NCI-H226 (cell line): ENCODE data around the gene AKAP8L.
"Not testable (repeated sequence)": the region's sequence is repeated elsewhere in the genome, so short reads cannot be mapped to it uniquely, and the experiment has no call there.

Experiments
- DNase-seq: peaks from one replicate; pipeline ENCODE4 v3.0.0-alpha.2; 2015

The AKAP8L gene

DNA sequence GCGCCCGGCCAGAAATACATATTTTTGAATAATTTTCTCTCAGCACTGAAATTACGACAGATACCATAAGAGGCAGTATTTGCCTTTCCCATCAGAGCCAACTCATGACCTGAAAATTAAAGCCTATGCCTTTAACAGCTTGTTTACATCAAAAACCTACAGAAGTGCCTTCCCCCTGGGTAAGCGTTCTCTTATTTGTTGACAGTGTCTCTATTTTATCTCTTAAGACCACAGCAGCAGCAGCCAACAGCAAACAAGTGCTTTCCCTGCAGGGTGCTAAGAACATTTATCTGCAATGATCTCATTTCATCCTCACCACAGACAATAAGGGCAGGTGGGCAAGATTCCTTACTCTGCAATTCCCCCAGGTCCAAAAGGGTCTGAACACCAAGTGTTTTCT, 6.0 kb downstream of the AKAP8L start:
- DNase-seq = no peak

DNA sequence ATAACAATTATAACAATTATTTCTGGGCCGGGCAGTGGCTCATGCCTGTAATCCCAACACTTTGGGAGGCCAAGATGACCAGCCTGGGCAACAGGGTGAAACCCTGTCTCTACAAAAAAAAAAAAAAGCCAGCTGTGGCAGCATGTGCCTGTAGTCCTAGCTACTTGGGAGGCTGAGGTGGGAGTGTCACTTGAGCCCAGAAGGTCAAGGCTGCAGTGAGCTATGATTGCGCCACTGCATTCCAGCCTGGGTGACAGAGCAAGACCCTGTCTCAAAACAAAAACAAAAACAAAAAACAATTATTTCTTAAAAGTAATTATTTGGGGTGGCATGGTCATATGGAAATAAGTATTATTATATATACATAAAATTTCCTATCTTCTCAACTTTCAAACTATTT, 7.4 kb downstream of the AKAP8L start:
- DNase-seq = not testable (repeated sequence)

DNA sequence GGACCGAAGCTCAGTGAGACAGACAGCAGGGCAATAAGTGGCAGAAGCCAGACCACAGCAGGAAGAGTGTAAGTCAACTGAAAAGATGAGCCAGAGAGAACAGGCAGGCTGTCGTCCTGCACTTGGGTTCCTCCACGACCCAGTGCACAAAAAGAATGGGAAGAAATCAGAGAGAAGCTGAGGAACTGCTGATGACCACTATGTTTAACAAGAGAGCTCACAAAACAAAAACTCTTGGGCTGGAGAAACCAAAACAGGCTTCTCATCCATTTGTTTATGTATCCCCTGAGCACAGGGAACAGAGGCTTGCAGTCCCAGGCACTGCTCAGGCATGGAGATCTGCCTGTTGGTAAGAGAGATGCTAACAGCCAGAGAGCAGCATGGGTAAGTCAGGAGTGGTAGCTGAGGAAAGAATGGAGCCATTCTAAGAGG, 14.0 kb downstream of the AKAP8L start:
- DNase-seq = no peak

DNA sequence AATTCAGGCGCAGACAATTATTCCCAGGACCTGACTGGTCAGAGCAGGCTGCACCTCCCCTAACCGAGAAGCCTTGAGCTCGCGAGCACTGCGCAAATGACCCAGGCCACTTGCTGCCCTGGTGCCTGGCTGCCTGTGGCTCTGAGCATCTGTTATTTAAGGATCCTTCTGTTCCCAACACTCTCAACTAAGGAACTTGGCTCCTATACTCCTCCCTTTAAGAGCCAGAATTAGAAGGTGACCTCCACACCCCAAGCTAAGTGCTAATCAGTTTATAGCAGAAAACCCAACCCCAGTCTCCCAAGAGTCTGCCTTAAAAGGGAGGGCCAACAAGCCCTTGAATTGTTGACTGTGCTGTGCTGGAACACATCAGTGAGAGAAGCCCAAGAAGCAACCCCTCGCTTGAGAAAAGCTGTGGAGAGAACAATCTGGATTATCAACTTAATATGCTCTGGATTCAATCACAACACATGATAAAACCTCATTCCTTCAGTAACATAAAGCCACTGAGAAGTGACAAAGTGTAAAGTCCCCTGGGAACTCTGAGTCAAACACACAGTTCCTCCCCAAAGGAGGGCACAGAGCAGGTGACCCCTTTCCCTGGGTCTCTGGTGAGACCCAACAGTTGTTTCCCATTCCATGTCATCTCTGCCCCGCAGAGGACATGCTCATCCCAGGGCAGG, 14.6 kb downstream of the AKAP8L start:
- no peak for DNase-seq

DNA sequence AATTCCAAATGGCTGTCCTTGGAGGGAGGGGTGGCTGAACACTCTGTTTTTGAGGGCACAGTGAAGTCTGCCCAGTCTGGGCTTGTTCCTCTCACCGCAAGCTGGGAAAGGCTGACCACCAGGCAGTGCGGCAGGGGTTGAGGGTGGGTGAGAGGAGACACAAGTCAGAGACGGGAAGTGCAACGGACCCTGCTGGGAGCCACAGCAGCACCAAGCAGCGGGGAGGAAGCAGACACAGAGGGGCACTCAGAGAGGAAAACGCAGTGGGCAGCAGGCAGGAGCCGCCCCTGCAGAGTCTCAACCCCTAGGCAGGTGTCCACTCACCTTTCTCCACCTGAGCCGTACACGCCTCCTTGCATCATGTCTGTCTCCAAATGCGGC, 15.6 kb downstream of the AKAP8L start:
- DNase-seq = no peak

DNA sequence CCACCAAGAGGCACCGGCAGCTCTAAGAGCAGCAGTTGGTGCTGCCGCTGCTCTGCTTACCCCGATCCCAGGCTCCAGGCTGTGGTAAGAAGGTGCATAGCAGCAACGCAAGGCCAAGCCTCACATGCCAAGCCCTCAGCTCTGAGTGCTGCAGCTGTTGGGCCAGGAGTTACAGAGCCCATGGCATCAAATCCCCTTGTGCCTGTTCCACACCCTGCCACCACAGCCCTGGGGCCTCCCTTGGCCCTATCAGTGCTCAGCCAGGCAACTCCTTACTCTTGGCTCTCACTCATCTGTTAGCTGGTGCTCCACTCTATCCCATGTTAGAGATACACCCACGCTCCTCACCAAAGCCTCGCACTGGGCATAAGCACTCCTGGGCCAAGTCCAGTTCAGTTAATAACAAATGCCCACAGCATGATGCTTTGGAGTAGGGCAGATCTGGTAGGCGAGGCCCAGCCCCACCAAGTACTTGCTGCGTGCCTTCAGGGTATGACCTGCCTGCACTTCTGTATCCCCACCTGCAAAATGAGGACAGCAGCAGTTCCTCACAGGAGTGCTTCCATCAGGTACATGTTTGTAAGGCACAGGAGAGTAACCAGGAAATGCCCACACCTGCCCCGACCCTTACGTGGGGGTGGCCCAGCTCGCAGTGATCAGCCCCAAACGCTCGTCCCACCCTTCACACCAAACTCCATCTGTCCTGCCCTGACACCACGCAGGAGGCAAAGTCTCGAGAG, 16.2 kb downstream of the AKAP8L start:
- no peak for DNase-seq

DNA sequence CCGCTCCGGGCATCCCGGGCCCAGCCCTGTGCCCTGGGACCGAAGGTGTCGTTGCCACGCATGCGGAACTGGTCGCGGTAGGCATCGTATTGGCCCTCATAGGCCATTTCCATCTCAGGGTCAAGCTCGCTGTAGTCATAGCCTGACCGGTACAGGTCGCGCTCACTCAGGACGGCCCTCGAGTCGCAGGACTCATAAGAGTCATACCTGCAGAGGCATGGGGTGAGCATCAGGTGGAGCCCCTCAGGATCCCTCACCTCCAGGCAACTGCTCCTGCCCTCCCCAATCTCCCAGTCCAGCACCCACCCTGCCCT, 17.4 kb downstream of the AKAP8L start:
- DNase-seq = no peak

DNA sequence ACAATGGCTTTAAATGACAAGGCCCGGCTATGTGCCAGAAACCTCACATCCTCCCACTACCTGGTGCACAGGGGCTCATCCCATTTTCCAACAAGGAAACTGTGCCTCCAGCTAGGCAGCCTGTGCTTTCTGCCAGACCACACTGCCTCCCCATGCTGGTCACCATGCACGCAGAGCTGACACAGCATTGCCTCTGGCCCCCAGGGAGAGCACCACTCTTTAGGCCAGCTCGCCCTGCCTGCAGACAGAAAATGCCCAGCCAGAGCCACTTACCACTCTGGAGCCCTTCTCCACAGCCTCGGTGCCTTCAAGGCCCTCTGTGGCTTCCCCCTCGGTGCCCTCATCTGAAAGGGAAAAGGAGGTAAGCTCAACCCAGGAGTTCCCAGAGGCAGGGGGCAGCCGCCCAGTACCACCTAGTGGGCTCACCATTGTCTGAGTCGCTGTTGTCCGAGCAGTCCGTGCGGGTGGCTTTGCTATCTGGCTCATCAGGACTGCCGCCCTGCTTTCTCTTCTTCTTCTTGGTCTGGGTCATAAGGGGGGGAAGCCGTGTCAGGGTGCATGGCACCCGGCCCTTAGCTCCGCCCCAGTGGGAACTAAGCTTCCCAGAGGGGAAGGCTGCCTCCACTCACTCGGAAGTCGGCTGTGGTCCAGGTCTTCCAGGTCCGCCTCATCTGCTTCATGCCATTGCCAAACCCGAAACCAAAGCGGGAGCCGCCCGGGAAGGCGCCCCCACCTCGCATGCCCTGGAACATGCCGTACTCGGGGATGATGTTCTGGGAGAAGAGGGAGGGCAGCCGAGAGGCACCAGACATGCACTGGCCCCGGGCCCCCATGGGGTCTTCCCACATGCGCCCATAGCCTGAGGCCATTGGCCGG, 18.0 kb downstream of the AKAP8L start:
- no peak for DNase-seq

DNA sequence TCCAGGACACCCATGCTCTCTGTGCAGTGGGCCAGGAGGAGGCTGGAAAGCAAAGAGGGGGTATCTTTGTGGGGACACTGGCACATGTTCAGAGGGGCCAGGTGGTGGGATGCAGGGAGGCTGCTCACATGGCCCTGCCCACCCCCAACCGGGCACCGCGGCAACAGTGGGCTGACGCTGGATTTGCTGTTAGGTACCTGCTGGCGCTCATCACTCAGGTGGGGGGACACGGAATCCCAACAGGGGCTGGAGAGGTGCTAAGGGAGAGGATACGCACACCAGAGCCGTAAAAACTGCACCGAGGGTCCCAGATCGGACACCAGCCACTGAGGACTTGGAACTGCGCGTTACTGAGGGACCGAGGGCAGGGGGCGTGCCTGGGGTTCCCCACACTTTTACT, 19.2 kb downstream of the AKAP8L start:
- DNase-seq = no peak

DNA sequence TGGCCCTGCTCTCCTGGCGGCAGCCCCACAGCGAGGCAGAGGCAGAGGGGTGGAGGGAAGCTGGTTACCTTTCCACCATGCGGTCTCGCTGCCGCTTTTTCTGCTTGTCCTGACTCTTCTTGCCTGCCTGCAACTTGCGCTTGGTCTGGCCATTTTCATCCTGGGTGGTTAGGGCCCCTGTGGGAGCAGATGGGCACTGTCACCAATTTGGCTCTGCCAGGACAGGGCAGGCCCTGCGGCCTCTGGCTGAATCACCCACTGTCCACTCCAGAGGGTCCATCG, 19.6 kb downstream of the AKAP8L start:
- no peak for DNase-seq

DNA sequence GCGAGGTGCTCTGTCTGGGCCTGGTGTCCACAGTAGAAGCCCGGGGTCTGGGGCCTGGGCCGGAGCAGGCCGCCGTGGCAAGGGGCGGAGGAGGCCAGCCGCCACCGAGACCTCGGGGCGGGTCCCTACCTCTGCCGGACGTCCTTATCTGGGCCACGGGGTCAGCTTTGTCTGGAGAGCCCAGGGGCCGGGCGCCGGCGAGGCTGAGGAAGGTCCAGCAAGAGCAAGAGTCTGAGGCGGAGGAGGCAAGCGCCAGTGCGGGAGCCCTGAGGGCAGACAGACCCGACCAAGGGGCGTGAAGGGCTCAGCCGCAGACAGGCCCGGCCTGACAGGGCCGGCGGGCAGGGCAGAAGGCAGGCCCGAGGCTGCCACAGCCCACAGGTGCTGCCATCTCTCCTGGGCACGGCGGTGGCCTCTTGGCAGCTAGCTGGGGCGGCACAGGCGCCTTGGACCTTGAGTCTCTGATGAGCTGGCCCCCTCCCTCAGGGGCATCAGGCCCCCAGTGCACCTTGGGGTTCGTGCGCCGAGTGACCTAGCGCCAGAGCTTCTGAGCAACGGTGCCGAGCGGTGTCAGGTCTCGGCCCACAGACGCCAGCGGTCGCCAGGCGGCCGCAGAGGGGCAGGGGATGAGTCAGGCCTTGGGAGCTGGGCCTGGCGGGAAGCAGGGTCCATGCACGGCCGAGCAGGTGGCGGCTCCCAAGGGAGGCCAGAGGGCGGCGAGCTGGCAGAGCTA, 20.1 kb downstream of the AKAP8L start:
- no peak for DNase-seq

DNA sequence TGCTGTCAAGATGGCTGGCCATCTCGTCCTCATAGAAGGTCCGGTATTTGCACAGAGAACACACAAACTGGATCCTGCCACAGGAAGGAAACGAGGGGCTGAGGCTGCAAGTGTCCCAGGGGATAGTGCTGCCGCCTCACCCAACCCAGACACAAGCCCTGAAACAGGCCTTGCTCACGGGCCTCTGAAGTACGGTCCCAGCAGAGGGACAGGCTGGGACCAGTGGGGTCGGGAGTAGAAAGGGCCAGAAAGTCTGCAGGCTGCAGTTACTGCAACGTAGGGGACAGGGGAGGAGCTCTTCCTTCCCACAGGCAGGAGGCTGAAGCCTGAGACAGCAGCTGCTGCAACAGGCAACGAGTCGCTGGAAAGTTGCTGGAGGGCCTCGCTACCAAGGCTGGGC, 21.0 kb downstream of the AKAP8L start:
- no peak for DNase-seq

DNA sequence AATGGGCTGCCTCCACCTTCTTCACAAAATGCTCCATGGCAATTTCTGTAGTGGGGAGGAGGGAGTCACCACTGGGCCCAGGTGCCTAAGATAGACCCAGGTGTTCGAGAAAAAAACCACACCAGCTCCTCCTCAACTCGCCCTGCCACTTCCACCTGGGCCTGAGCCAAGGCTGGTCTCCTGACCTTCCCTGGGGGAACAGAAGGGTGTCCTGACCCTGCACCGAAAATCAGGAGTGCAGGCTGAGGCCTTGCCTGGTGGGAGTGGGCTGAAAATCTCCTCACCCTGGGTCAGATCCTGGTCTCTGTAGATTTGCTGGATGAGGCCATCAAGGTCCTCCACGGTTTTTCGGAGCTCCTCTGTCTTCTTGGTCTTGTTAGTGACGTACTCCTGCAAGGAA, 21.6 kb downstream of the AKAP8L start:
- no peak for DNase-seq

DNA sequence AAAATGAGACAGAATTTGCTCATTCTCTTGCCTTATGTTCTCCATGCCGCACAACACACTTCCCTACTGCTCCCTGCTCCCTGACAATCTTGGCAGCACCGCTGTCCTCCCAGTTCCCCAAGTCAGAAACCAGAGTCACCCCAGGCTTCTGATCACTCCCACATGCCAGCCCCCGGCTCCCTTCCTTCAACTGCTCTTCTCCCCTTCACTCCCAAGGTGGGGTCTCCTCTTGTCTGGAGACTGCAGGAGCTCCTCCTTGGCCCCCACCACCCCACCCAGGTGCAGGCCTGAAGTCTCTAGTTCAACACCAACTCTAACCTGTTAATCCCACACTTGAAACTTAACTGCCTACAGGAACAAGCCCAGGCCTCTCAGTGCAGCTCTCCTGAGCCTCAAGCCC, 22.4 kb downstream of the AKAP8L start:
- DNase-seq = no peak

DNA sequence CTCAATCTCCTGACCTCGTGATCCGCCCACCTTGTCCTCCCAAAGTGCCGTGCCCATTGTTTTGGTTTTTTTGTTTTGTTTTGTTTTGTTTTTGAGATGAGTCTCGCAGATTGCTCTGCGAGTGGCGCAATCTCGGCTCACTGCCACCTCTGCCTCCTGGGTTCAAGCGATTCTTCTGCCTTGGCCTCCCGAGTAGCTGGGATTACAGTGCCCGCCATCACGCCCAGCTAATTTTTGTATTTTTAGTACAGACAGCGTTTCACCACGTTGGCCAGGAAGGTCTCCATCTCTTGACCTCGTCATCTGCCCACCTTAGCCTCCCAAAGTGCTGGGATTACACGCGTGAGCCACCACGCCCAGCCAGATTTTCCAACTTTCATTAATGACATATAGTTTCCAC, 23.5 kb downstream of the AKAP8L start:
- not testable (repeated sequence) for DNase-seq

DNA sequence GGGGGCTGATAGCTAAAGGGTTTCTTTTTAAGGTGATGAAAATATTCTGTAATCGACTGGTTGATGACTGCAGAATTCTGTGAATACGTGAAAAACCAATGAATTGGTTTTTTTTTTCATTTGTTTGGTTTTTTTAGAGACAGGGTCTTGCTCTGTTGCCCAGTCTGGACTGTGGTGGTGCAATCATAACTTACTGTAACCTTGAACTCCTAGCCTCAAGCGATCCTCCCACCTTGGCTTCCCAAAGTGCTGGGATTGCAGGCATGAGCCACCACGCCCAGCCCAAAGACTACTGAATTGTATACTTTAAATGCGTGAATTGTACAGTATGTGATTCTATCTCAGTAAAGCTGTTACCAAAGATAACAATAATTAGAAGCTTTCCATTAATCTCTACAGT, 24.4 kb downstream of the AKAP8L start:
- no peak for DNase-seq

DNA sequence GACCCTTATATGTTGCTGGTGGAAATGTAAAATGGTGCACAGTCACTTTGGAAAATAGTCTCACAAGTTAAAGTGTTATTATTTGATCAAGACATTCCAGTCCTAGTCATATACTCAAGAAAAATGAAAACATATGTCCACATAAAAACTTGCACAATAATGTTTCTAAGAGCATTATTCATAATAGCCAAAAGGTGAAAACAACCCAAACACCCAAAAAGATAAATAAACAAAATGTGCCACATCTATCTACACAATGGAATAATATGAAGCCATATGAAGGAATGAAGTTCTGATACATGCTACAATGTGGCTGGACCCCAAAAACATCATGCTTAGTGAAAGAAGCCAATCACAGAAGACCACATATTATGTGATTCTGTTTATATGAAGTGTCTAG, 24.8 kb downstream of the AKAP8L start:
- DNase-seq = no peak

DNA sequence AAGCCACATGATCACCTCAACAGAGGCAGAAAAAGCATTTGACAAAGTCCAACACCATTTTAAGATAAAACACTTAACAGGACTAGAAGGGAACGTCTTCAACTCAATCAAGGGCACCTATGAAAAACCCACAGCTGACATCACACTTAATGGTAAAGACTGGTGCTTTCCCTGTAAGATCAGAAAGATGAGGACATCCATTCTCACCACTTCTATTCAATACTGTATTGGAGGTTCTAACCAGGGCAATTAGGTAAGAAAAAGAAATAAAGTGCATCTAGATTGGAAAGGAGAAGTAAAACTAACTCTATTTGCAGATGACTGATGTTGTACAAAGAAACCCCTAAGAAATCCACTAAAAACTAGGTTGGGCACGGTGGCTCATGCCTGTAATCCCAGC, 28.0 kb downstream of the AKAP8L start:
- no peak for DNase-seq

DNA sequence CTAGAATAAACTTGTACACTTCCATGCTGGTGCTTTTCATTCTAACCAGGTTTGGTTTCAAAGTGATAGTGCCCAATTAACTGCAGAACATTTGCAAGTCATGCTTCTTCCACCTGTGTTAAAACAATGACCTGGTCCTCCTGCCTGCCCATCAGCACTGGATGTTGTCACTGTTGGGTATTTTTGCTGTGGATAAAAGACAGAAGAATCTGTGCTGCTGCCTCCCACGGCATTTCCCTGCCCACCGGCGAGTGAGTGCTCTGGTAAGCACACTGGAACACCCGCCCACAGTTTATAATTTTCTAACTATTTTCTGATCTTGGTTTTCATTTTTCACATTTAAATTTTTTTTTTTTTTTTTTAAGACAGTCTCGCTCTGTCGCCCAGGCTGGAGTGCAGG, 36.9 kb downstream of the AKAP8L start:
- DNase-seq = no peak

DNA sequence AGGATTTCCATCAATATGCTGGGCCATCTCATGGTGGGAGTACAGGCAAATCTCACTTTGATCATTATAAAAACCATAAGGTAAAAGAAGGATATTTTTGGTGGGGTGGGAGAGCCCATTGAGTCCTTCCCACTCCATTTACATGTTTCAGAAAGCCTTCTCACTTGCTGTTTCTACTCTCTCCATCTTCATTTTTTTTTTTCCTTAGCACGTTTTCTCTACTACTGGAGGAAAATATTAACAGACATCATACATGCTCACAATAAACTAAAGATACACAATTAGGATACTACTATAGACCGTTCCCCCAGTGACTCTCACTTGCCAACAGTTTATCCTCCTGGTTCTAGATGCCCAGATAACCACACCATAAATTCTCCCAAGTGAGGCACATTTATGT, 37.4 kb downstream of the AKAP8L start:
- DNase-seq = no peak

DNA sequence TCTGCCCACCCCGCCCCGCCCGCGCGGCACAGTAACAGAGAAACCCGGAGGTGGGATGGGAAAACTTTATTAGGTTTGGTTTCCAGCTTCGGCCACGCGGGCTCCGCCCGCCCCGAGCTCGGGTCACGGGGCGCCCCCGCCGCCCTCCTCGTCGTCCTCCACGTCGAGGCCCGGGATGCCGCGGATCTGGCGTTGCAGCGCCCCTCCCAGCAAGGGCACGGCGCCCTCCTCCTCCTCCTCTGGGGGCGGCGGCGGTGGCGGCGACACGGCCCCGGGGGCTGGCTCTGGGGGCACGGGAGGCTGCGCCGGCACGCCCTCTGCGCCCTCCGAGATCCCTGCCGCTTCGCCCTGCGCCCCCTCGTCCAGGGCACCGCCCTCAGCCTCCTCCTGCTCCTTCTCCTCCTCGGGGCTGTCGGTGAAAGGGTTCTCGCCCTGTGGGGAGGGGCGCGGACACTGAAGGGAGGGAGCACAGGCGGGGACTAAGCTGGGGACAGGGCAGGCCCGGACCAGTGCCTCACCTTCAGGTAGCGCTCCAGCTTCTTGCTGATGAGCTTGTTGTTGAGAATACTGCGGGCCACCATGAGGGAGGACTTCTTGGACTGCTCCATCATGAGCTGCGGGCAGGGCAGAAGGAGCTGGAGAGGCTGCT, 38.7 kb downstream of the AKAP8L start:
- peak; percentile 36 for DNase-seq

DNA sequence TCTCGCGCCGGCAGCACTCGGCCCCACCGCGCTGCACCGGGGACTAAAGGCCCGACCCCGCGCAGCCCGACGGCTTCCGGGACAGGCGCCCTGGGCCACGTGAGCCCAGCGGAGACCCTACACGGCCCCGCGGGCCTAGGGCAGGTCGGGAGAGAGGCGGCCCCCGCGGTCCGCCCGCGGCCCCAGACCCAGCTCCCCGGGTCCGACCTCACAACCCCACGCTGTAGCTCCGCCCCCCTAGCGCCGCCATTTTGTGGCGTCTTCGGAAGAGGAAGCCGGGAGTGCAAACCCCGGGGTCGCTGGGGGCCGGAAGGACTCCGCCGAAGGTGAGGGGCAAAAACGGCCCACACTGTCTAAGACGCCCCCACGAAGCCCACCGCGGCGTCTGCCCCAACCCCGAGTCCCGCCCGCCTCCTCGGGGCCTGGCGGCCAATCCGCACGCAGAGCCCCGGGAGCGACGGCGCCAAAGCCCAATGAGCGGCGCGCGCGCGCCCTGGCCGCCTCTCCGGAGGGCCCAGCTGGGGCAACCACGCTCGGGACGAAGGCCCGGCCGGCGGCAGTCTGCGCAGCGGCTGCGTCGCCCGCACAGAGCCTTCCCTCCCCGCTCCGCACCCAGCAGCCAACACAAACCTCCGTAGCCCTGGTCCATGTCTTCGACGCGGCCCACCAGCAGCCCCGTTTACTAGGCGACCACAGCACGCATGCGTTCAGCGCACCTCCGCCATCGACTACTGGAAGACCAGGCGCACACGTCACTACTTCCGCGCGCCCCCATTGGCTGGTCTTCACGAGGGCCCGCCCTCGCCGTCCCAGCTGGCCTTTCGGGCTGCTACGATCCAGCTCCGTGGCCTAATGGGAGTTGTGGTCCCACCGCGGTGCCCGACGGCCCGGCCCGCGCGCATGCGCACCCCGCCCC, 39.4 kb downstream of the AKAP8L start, which contains the start of gene AKAP8:
AKAP8 (minus strand) TSS at position 705 of the 916 bp plus-strand sequence; CDS start at position 649, 56 bp downstream.
- DNase-seq = peak; percentile 96
